Mesothelial cell of epicardium (in vitro differentiated cells): ENCODE measurements around the gene TMEM271. TPM values are rescaled to one million over a fixed set of nuclear protein-coding genes. Genes with fewer than 3 reads are reported as not detected.

Source experiments
- DNase-seq, 2 experiments: peaks; one replicate each; pipeline ENCODE4 v3.0.0; 2021; ENCODE audit warnings: low spot score in 2 of 2; ENCODE audit not compliant: unreplicated experiment in 2 of 2
- H3K27ac Mint-ChIP-seq: 2 replicates; pipeline ENCODE4 v1.8.0; 2021; ENCODE audit warnings: mixed read lengths
- H3K27me3 Mint-ChIP-seq: 2 replicates; pipeline ENCODE4 v1.8.0; 2021; ENCODE audit warnings: low read depth, mixed read lengths
- H3K36me3 Mint-ChIP-seq: 2 replicates; pipeline ENCODE4 v1.8.0; 2021; ENCODE audit warnings: mixed read lengths
- H3K4me1 Mint-ChIP-seq: 2 replicates; pipeline ENCODE4 v1.8.0; 2021; ENCODE audit warnings: mixed read lengths
- H3K4me3 Mint-ChIP-seq: 2 replicates; pipeline ENCODE4 v1.8.0; 2021; ENCODE audit warnings: mild to moderate bottlenecking, moderate library complexity, mixed read lengths
- H3K9me3 Mint-ChIP-seq: 2 replicates; pipeline ENCODE4 v1.8.0; 2021; ENCODE audit warnings: mixed read lengths
- CTCF ChIP-seq: fragments of 200-600 bp; sonication (generic); IDR thresholded peaks from one replicate; pipeline ENCODE4 v1.5.0; 2021; ENCODE audit warnings: antibody characterized with exemption; ENCODE audit not compliant: unreplicated experiment
- total RNA-seq: library from RNA; stranded (reverse); gene quantifications from 3 replicates; pipeline ENCODE4 v1.2.1, GENCODE V29; 2021

The TMEM271 gene
- total RNA-seq, 1 donor from 2014 or later, result not detected

- Mint-ChIP-seq H3K27me3 (no peaks in the 10 kb centered on the region), H3K4me1 (no peaks in the 10 kb centered on the region), H3K36me3 (peaks cover 30% of the 10 kb centered on the region), H3K4me3 (no peak overlapping the region), H3K27ac (no peak overlapping the region), H3K9me3 (no peaks in the 10 kb centered on the region)
- no peak for TF ChIP-seq CTCF
- no peak for DNase-seq
These were observed 43.3 kb downstream of the TMEM271 start for GRCh38 chr4:532588-533317.

GRCh38 chr4:531721-532565, 44.2 kb downstream of the TMEM271 start:
- H3K36me3 Mint-ChIP-seq, result peaks cover 37% of the 10 kb centered on the region
- H3K4me3 Mint-ChIP-seq, result no peak overlapping the region
- H3K4me1 Mint-ChIP-seq, result no peaks in the 10 kb centered on the region
- DNase-seq, result no peak
- no peak for TF ChIP-seq CTCF
- H3K27ac Mint-ChIP-seq, result no peak overlapping the region
- H3K27me3 Mint-ChIP-seq, result no peaks in the 10 kb centered on the region
- no peaks in the 10 kb centered on the region for H3K9me3 Mint-ChIP-seq

- Mint-ChIP-seq H3K36me3 (peaks cover 40% of the 10 kb centered on the region), H3K4me3 (no peak overlapping the region), H3K9me3 (no peaks in the 10 kb centered on the region), H3K27me3 (no peaks in the 10 kb centered on the region), H3K4me1 (no peaks in the 10 kb centered on the region), H3K27ac (no peak overlapping the region)
- no peak for TF ChIP-seq CTCF
- DNase-seq, result no peak
These were observed 45.0 kb downstream of the TMEM271 start for GRCh38 chr4:531076-531475.

GRCh38 chr4:530017-530781, 45.9 kb downstream of the TMEM271 start:
- peaks cover 45% of the 10 kb centered on the region for H3K36me3 Mint-ChIP-seq
- H3K9me3 Mint-ChIP-seq, result no peaks in the 10 kb centered on the region
- no peak for TF ChIP-seq CTCF
- H3K27ac Mint-ChIP-seq, result no peak overlapping the region
- H3K4me1 Mint-ChIP-seq, result no peaks in the 10 kb centered on the region
- H3K4me3 Mint-ChIP-seq, result no peak overlapping the region
- H3K27me3 Mint-ChIP-seq, result no peaks in the 10 kb centered on the region
- no peak for DNase-seq

GRCh38 chr4:529563-529962, 46.5 kb downstream of the TMEM271 start:
- Mint-ChIP-seq H3K4me1 (no peaks in the 10 kb centered on the region), H3K9me3 (no peaks in the 10 kb centered on the region), H3K4me3 (no peak overlapping the region), H3K27ac (no peak overlapping the region), H3K36me3 (peaks cover 44% of the 10 kb centered on the region), H3K27me3 (no peaks in the 10 kb centered on the region)
- no peak for TF ChIP-seq CTCF
- no peak for DNase-seq
